Calu3 (cell line): Measurements from ENCODE around the gene SLC7A5. TPM values are rescaled to one million over a fixed set of nuclear protein-coding genes. Genes with fewer than 3 reads are reported as not detected.

Experiments used
- BruUV-seq: library from RNA; stranded (reverse); fragments of 400-500 nt; replicated peaks from 2 replicates; lab custom pipeline; 2021; lab: Mats Ljungman, UMichigan
- CTCF ChIA-PET: fragments of 300-600 bp; sonication (Branson Sonifier 250); formaldehyde crosslinking; loops from one replicate; lab custom pipeline; 2022; ENCODE audit warnings: antibody characterized with exemption; lab: Charles Lee
- DNase-seq: peaks from one replicate; pipeline ENCODE4 v3.0.0; 2022
- H3K27ac Mint-ChIP-seq: one replicate; pipeline ENCODE4 v1.8.0; 2022; ENCODE audit warnings: mixed read lengths; ENCODE audit not compliant: unreplicated experiment
- H3K27me3 Mint-ChIP-seq: one replicate; pipeline ENCODE4 v1.8.0; 2022; ENCODE audit warnings: mixed read lengths; ENCODE audit not compliant: unreplicated experiment
- H3K36me3 Mint-ChIP-seq: one replicate; pipeline ENCODE4 v1.8.0; 2022; ENCODE audit warnings: mild to moderate bottlenecking, moderate library complexity, mixed read lengths; ENCODE audit not compliant: insufficient read depth, unreplicated experiment
- H3K4me1 Mint-ChIP-seq: one replicate; pipeline ENCODE4 v1.8.0; 2022; ENCODE audit warnings: mild to moderate bottlenecking, low read depth, mixed read lengths; ENCODE audit not compliant: unreplicated experiment
- H3K4me3 Mint-ChIP-seq: one replicate; pipeline ENCODE4 v1.8.0; 2022; ENCODE audit warnings: mild to moderate bottlenecking, low read depth, moderate library complexity, mixed read lengths; ENCODE audit not compliant: unreplicated experiment
- H3K9me3 Mint-ChIP-seq: one replicate; pipeline ENCODE4 v1.8.0; 2022; ENCODE audit warnings: low read depth, mixed read lengths; ENCODE audit not compliant: unreplicated experiment
- intact Hi-C: fragments of 100-400 bp; cut with micrococcal nuclease; formaldehyde crosslinking; loops from one replicate; pipeline ENCODE4 v1.10.0; 2022; ENCODE audit not compliant: unreplicated experiment
- total RNA-seq: library from RNA; stranded (reverse); gene quantifications from 2 replicates; pipeline ENCODE4 v1.2.3, GENCODE V29; 2022
- TF ChIP-seq, protein P1 (sequence below): fragments of 200-600 bp; IDR thresholded peaks from one replicate; pipeline ENCODE4 v1.8.0; 2022; ENCODE audit warnings: antibody characterized with exemption; ENCODE audit not compliant: unreplicated experiment

The SLC7A5 gene
- total RNA-seq, 1 experiment from 2014 or later, result 501 TPM

DNA sequence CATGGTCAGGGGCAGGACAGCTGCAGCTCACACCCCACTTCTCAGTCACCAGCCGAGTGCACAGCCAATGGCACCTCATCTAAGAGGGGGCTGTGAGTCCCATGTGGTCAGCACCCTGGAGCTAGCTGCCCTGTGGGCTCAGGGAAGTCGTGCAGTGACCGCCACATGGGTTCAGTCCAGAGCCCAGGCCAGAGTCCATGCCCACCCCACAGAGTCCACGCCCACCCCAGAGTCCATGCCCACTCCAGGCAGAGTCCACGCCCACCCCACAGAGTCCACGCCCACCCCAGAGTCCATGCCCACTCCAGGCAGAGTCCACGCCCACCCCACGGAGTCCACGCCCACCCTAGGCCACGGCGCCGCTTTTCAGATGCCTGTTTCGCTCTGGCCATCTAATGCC, 24.1 kb downstream of the SLC7A5 start:
- peaks cover 15% of the 10 kb centered on the region for H3K4me1 Mint-ChIP-seq
- no peak for DNase-seq
- H3K4me3 Mint-ChIP-seq, result no peak overlapping the region
- H3K27ac Mint-ChIP-seq, result no peak overlapping the region
- H3K36me3 Mint-ChIP-seq, result peaks cover 97% of the 10 kb centered on the region
- CTCF ChIA-PET, result interaction anchor here (1.1 kb wide), 1 partner anchor 26 kb away, joined by 3 read pairs; no protein-coding TSS in a partner anchor
- TF ChIP-seq, protein P1, sequence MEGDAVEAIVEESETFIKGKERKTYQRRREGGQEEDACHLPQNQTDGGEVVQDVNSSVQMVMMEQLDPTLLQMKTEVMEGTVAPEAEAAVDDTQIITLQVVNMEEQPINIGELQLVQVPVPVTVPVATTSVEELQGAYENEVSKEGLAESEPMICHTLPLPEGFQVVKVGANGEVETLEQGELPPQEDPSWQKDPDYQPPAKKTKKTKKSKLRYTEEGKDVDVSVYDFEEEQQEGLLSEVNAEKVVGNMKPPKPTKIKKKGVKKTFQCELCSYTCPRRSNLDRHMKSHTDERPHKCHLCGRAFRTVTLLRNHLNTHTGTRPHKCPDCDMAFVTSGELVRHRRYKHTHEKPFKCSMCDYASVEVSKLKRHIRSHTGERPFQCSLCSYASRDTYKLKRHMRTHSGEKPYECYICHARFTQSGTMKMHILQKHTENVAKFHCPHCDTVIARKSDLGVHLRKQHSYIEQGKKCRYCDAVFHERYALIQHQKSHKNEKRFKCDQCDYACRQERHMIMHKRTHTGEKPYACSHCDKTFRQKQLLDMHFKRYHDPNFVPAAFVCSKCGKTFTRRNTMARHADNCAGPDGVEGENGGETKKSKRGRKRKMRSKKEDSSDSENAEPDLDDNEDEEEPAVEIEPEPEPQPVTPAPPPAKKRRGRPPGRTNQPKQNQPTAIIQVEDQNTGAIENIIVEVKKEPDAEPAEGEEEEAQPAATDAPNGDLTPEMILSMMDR, result no peak
- intact Hi-C loops, result no loop called here
- no peaks in the 10 kb centered on the region for H3K27me3 Mint-ChIP-seq
- H3K9me3 Mint-ChIP-seq, result no peaks in the 10 kb centered on the region
- no TSS peak for BruUV-seq

GRCh38 chr16:87844809-87845208, 24.5 kb downstream of the SLC7A5 start:
- Mint-ChIP-seq H3K27ac (no peak overlapping the region), H3K4me1 (peaks cover 12% of the 10 kb centered on the region)

GRCh38 chr16:87844120-87844733, 25.1 kb downstream of the SLC7A5 start:
- Mint-ChIP-seq H3K36me3 (peaks cover 97% of the 10 kb centered on the region), H3K9me3 (no peaks in the 10 kb centered on the region), H3K27ac (no peak overlapping the region), H3K4me3 (no peak overlapping the region), H3K27me3 (no peaks in the 10 kb centered on the region), H3K4me1 (peaks cover 7% of the 10 kb centered on the region)
- BruUV-seq, result no TSS peak
- TF ChIP-seq, protein P1, result no peak
- intact Hi-C loops, result no loop called here
- CTCF ChIA-PET, result no interaction called here
- no peak for DNase-seq

More at GRCh38 chr16:87844809-87845208, 24.5 kb downstream of the SLC7A5 start:
- TF ChIP-seq, protein P1, result no peak
- CTCF ChIA-PET, result no interaction called here
- Mint-ChIP-seq H3K4me3 (no peak overlapping the region), H3K36me3 (peaks cover 97% of the 10 kb centered on the region), H3K9me3 (no peaks in the 10 kb centered on the region), H3K27me3 (no peaks in the 10 kb centered on the region)
- no peak for DNase-seq
- intact Hi-C loops, result no loop called here
- BruUV-seq, result no TSS peak

- TF ChIP-seq, protein P1, result no peak
- Mint-ChIP-seq H3K27ac (peak overlapping the region; percentile 22), H3K4me3 (no peak overlapping the region), H3K36me3 (peaks cover 97% of the 10 kb centered on the region), H3K27me3 (no peaks in the 10 kb centered on the region), H3K9me3 (no peaks in the 10 kb centered on the region), H3K4me1 (peaks cover 4% of the 10 kb centered on the region)
- intact Hi-C loops, result no loop called here
- DNase-seq, result no peak
- BruUV-seq, result no TSS peak
- CTCF ChIA-PET, result no interaction called here
These were observed 25.6 kb downstream of the SLC7A5 start for GRCh38 chr16:87843678-87844105.
